ENCODE measurements around the gene GRB10.

GRCh38 chr7:50553973-50554372, 228.7 kb downstream of the GRB10 start:
- no peak for TF ChIP-seq CTCF (IDR thresholded peaks at IDR 0.05; ENCODE audit: control extremely low read depth in 1 of 3, insufficient read depth in 1 of 3, low read depth in 1 of 3, low read length in 3 of 3)
- no peak for TF ChIP-seq POLR2AphosphoS5 (IDR thresholded peaks at IDR 0.05; ENCODE audit: low read depth, low read length)
- TF ChIP-seq ATF3 (IDR thresholded peaks at IDR 0.05; ENCODE audit: insufficient read depth, low read depth, low read length), result no peak

Measured in H1 (cell line).